MM.1S (cell line): ENCODE results near the gene BBS12.

Experiments used
- DNase-seq: peaks from one replicate; pipeline ENCODE4 v3.0.0-alpha.2; 2015
- H2AFZ ChIP-seq: fragments of 300-600 bp; sonication (generic); 2 replicates; pipeline ENCODE4 v1.6.0; 2016; ENCODE audit warnings: antibody characterized with exemption, low read length
- H3F3A ChIP-seq: fragments of 300-600 bp; sonication (generic); 2 replicates; pipeline ENCODE4 v1.6.1; 2016; ENCODE audit warnings: mild to moderate bottlenecking, antibody characterized with exemption, low read length, moderate library complexity, mixed read lengths; ENCODE audit not compliant: insufficient read depth
- H3K27ac ChIP-seq: fragments of 300-600 bp; sonication (generic); 2 replicates; pipeline ENCODE4 v1.5.1; 2016; ENCODE audit warnings: mild to moderate bottlenecking, low read length
- H3K27me3 ChIP-seq: fragments of 300-600 bp; sonication (generic); replicated peaks from 2 replicates; pipeline ENCODE4 v1.6.0; 2016; ENCODE audit warnings: low read length; ENCODE audit not compliant: insufficient read depth
- H3K36me3 ChIP-seq: fragments of 300-600 bp; sonication (generic); replicated peaks from 2 replicates; pipeline ENCODE4 v1.6.1; 2016; ENCODE audit warnings: mild to moderate bottlenecking, low read length, mixed read lengths; ENCODE audit not compliant: insufficient read depth
- H3K4me1 ChIP-seq: fragments of 300-600 bp; sonication (generic); 2 replicates; pipeline ENCODE4 v1.6.1; 2016; ENCODE audit warnings: low read length, mixed read lengths
- H3K4me2 ChIP-seq: fragments of 300-600 bp; sonication (generic); 2 replicates; pipeline ENCODE4 v1.6.0; 2016; ENCODE audit warnings: low read depth, low read length
- H3K4me3 ChIP-seq: fragments of 300-600 bp; sonication (generic); 2 replicates; pipeline ENCODE4 v1.5.1; 2016; ENCODE audit warnings: low read length, mixed read lengths
- H3K79me2 ChIP-seq: fragments of 300-600 bp; sonication (generic); 2 replicates; pipeline ENCODE4 v1.6.1; 2016; ENCODE audit warnings: mixed run types, low read length, mixed read lengths
- H3K9ac ChIP-seq: fragments of 300-600 bp; sonication (generic); 2 replicates; pipeline ENCODE4 v1.6.1; 2016; ENCODE audit warnings: low read length, mixed read lengths
- H3K9me2 ChIP-seq: fragments of 300-600 bp; sonication (generic); replicated peaks from 2 replicates; pipeline ENCODE4 v1.6.1; 2016; ENCODE audit warnings: mild to moderate bottlenecking, low read length, mixed read lengths; ENCODE audit not compliant: insufficient read depth
- H3K9me3 ChIP-seq: fragments of 300-600 bp; sonication (generic); replicated peaks from 2 replicates; pipeline ENCODE4 v1.6.1; 2016; ENCODE audit warnings: mild to moderate bottlenecking, low read length, mixed read lengths; ENCODE audit not compliant: insufficient read depth
- H4K20me1 ChIP-seq: fragments of 300-600 bp; sonication (generic); 2 replicates; pipeline ENCODE4 v1.6.1; 2016; ENCODE audit warnings: mild to moderate bottlenecking, low read length, moderate library complexity, mixed read lengths; ENCODE audit not compliant: insufficient read depth
- CTCF ChIP-seq: fragments of 300-600 bp; sonication (generic); IDR thresholded peaks from 2 replicates; pipeline ENCODE4 v1.5.1; 2016; ENCODE audit warnings: antibody characterized with exemption, low read length, mixed read lengths
- EZH2 ChIP-seq: fragments of 300-600 bp; sonication (generic); optimal IDR thresholded peaks from 2 replicates; pipeline ENCODE3; 2017; ENCODE audit warnings: low read depth, mild to moderate bottlenecking, antibody characterized with exemption, low read length, mixed read lengths
- EZH2phosphoT487 ChIP-seq: fragments of 300-600 bp; sonication (generic); IDR thresholded peaks from 2 replicates; pipeline ENCODE4 v1.6.1; 2018; ENCODE audit warnings: antibody characterized with exemption, low read length

BBS12 gene

GRCh38 chr4:122755675-122756074, 23.2 kb downstream of the BBS12 start:
- H3K9me2 ChIP-seq: no peaks in the 10 kb centered on the region
- no peaks in the 10 kb centered on the region for H3K27me3 ChIP-seq
- H3F3A ChIP-seq: no peaks in the 10 kb centered on the region
- no peak for TF ChIP-seq CTCF
- TF ChIP-seq EZH2: no peak
- no peak for TF ChIP-seq EZH2phosphoT487
- no peaks in the 10 kb centered on the region for H3K4me1 ChIP-seq
- no peaks in the 10 kb centered on the region for H3K36me3 ChIP-seq
- H4K20me1 ChIP-seq: no peaks in the 10 kb centered on the region
- no peak overlapping the region for H3K27ac ChIP-seq
- H3K9ac ChIP-seq: no peak overlapping the region
- no peak overlapping the region for H2AFZ ChIP-seq
- H3K9me3 ChIP-seq: no peaks in the 10 kb centered on the region
- no peak overlapping the region for H3K4me3 ChIP-seq
- no peaks in the 10 kb centered on the region for H3K79me2 ChIP-seq
- no peak for DNase-seq
- H3K4me2 ChIP-seq: no peak overlapping the region

- H3K4me2 ChIP-seq: peak overlapping the region; percentile 22; the same call in 1 of the 2 replicates
Observed at GRCh38 chr4:122758033-122758432, 25.5 kb downstream of the BBS12 start.

GRCh38 chr4:122759639-122760310, 27.3 kb downstream of the BBS12 start:
- no peaks in the 10 kb centered on the region for H3K79me2 ChIP-seq
- peaks cover 11% of the 10 kb centered on the region for H3K4me1 ChIP-seq
- no peak overlapping the region for H3K4me2 ChIP-seq
- H3K36me3 ChIP-seq: no peaks in the 10 kb centered on the region
- H3F3A ChIP-seq: no peaks in the 10 kb centered on the region
- H3K27me3 ChIP-seq: no peaks in the 10 kb centered on the region
- no peak overlapping the region for H2AFZ ChIP-seq
- DNase-seq: no peak
- H4K20me1 ChIP-seq: no peaks in the 10 kb centered on the region
- no peak overlapping the region for H3K4me3 ChIP-seq
- TF ChIP-seq EZH2 (no peak), CTCF (peak; percentile 11; the same call in 1 of the 2 replicates), EZH2phosphoT487 (no peak)
- H3K9me3 ChIP-seq: no peaks in the 10 kb centered on the region
- no peak overlapping the region for H3K27ac ChIP-seq
- no peaks in the 10 kb centered on the region for H3K9me2 ChIP-seq
- H3K9ac ChIP-seq: no peak overlapping the region

More at GRCh38 chr4:122758033-122758432, 25.5 kb downstream of the BBS12 start:
- Histone ChIP-seq H3K27me3 (no peaks in the 10 kb centered on the region), H2AFZ (no peak overlapping the region; the same call in 1 of the 2 replicates), H3K4me1 (peaks cover 11% of the 10 kb centered on the region), H3K36me3 (no peaks in the 10 kb centered on the region), H3K27ac (no peak overlapping the region), H3K79me2 (no peaks in the 10 kb centered on the region), H3K9me3 (no peaks in the 10 kb centered on the region), H3K9ac (no peak overlapping the region), H3K4me3 (no peak overlapping the region), H4K20me1 (no peaks in the 10 kb centered on the region), H3K9me2 (no peaks in the 10 kb centered on the region), H3F3A (no peaks in the 10 kb centered on the region)
- TF ChIP-seq EZH2 (no peak), CTCF (peak; percentile 70)
- peak; percentile 52 for DNase-seq
